K562 (cell line): ENCODE measurements around the gene IL12RB1. TPM values are rescaled to one million over a fixed set of nuclear protein-coding genes. Genes with fewer than 3 reads are reported as not detected.

Experiments
- ARID2 ChIP-seq: fragments of 450-650 bp; IDR thresholded peaks from 2 replicates; pipeline ENCODE4 v1.6.1; 2017; ENCODE audit warnings: antibody characterized with exemption, mild to moderate bottlenecking
- EHMT2 ChIP-seq: fragments of 450-650 bp; IDR thresholded peaks from 2 replicates; pipeline ENCODE4 v1.6.1; 2018; ENCODE audit warnings: antibody characterized with exemption
- KDM5B ChIP-seq: fragments of 200-600 bp; sonication (generic); IDR thresholded peaks from 2 replicates; pipeline ENCODE4 v1.6.1; 2012; ENCODE audit warnings: low read depth, mild to moderate bottlenecking, moderate library complexity, low read length, control low read depth, inconsistent platforms; ENCODE audit not compliant: insufficient replicate concordance
- LEF1 ChIP-seq: fragments of 450-650 bp; IDR thresholded peaks from 2 replicates; pipeline ENCODE4 v1.6.1; 2016; ENCODE audit warnings: mild to moderate bottlenecking
- MTA2 ChIP-seq: fragments of 450-650 bp; IDR thresholded peaks from 2 replicates; pipeline ENCODE4 v1.6.1; 2016; ENCODE audit warnings: low read depth
- SRF ChIP-seq, 2 experiments: fragments of 250-450, 450-650 bp in 1 of 2; sonication (Bioruptor Pico) in 1 of 2; sonication (generic) in 1 of 2; formaldehyde crosslinking; IDR thresholded peaks; 2 replicates each; pipeline versions ENCODE4 v1.5.0 to v1.5.1; 2020 to 2022; ENCODE audit warnings: mild to moderate bottlenecking in 1 of 2, missing genetic modification reagents in 1 of 2
- SRSF1 ChIP-seq: fragments of 200-400 bp; formaldehyde crosslinking; IDR thresholded peaks from 2 replicates; pipeline ENCODE4 v1.6.1; 2017; ENCODE audit warnings: mild to moderate bottlenecking, low read depth, low read length, moderate library complexity
- TEAD4 ChIP-seq, 2 experiments: sonication (generic) in 1 of 2; formaldehyde crosslinking in 1 of 2; IDR thresholded peaks; 2 replicates each; pipeline versions ENCODE4 v1.6.1 to v1.8.0; 2012 to 2022; ENCODE audit warnings: borderline replicate concordance in 1 of 2, inconsistent platforms in 1 of 2, low read length in 1 of 2, mild to moderate bottlenecking in 1 of 2, missing genetic modification reagents in 1 of 2
- U2AF1 ChIP-seq: fragments of 200-400 bp; formaldehyde crosslinking; optimal IDR thresholded peaks from 2 replicates; pipeline ENCODE3; 2017; ENCODE audit warnings: mild to moderate bottlenecking, low read depth, low read length, moderate library complexity
- XRCC3 ChIP-seq: fragments of 450-650 bp; IDR thresholded peaks from 2 replicates; pipeline ENCODE4 v1.6.1; 2017; ENCODE audit warnings: mild to moderate bottlenecking, moderate library complexity
- ZFP36 ChIP-seq: fragments of 150-350 bp; IDR thresholded peaks from 2 replicates; pipeline ENCODE4 v1.6.1; 2018; ENCODE audit warnings: low read length, low read depth; ENCODE audit not compliant: partially characterized antibody
- ZNF224 ChIP-seq: sonication (generic); formaldehyde crosslinking; IDR thresholded peaks from 2 replicates; pipeline ENCODE4 v1.8.0; 2022; ENCODE audit warnings: mild to moderate bottlenecking, missing genetic modification reagents
- ZNF253 ChIP-seq: fragments of 250-450 bp; sonication (Bioruptor Pico); conservative IDR thresholded peaks from 2 replicates; pipeline ENCODE4 v1.6.1; 2021; ENCODE audit warnings: mild to moderate bottlenecking
- ZNF444 ChIP-seq: fragments of 250-450 bp; sonication (Bioruptor Pico); IDR thresholded peaks from 2 replicates; pipeline ENCODE4 v1.4.0; 2020; ENCODE audit warnings: mild to moderate bottlenecking, moderate library complexity
- ZZZ3 ChIP-seq: fragments of 450-650 bp; IDR thresholded peaks from 2 replicates; pipeline ENCODE4 v1.6.1; 2016; ENCODE audit warnings: antibody characterized with exemption, mild to moderate bottlenecking, moderate library complexity
- polyA plus RNA-seq, 8 experiments: library from polyadenylated mRNA; depleted of rRNA in 4 of 8; stranded (reverse) in 5 of 8; unstranded in 3 of 8; fragments of >200 nt; fragmentation: Nextera tagmentation in 2 of 8; fragmentation: Illumina TruSeq in 1 of 8; extraction: Ambion mirVana in 2 of 8; extraction: Trizol in 1 of 8; gene quantifications; 2 replicates each; pipeline versions ENCODE4 v1.2.1 to v1.2.3, GENCODE V29; 2011 to 2014; ENCODE audit warnings: inconsistent platforms in 1 of 8, missing spikeins in 1 of 8
- total RNA-seq, 7 experiments: library from RNA; depleted of rRNA in 6 of 7; stranded (reverse); fragments of >200 nt in 6 of 7; fragmentation: Illumina TruSeq in 2 of 7; extraction: Trizol in 2 of 7; gene quantifications; 2 replicates each; pipeline versions ENCODE4 v1.2.1 to v1.2.3, GENCODE V29; 2011 to 2021; ENCODE audit warnings: low replicate concordance in 1 of 7
- TF ChIP-seq, protein P1 (sequence below): fragments of 450-650 bp; IDR thresholded peaks from 2 replicates; pipeline ENCODE4 v1.6.1; 2016; ENCODE audit warnings: mild to moderate bottlenecking
- TF ChIP-seq, protein P2 (sequence below): sonication (generic); formaldehyde crosslinking; IDR thresholded peaks from 2 replicates; pipeline ENCODE4 v1.8.0; 2023; ENCODE audit warnings: mild to moderate bottlenecking, missing genetic modification reagents
- TF ChIP-seq, protein P3 (sequence below): fragments of 450-650 bp; IDR thresholded peaks from 2 replicates; pipeline ENCODE4 v1.6.1; 2017; ENCODE audit warnings: antibody characterized with exemption, mild to moderate bottlenecking

IL12RB1 gene
- total and polyA plus RNA-seq, 9 of the 15 experiments (the other 6 are each of a cell fraction or from before 2014, with no cell fraction given), result 0.04 to 0.07 (median 0.06) TPM; not detected in 5

DNA sequence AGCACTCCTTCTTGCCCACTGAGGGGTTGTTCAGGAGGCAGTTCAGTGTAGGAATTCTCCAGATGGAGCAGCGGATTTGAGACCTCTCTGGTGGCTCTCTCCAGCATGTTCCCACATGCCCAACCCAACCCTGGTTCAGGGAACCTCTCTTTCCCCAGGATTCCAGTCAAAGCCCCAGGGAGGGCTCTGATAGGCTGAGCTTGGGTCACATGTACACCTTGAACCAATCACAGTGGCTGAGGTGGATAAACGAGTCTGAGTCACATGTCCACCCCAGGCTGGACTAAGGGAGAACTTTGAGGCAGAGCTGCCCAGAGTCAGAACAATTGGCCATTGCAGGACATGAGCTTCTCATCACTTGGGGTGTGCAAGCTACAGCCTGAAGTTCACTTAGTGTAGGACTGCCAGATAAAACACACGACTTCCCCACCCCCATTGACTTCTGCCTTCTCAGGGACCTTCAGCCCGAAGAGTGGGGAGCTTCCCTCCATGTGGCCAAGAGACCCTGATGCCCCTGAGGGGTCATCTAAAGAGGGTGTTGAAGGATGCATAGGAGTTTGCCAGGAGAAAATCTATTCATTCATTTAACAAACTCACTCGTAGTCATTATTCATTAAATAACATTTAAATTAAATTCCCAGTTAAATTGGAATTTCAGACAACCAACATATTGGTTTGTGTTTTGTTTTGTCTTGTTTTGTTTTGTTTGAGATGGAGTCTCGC is 6.9 kb upstream of the IL12RB1 start (continued):
- TF ChIP-seq, protein P1, sequence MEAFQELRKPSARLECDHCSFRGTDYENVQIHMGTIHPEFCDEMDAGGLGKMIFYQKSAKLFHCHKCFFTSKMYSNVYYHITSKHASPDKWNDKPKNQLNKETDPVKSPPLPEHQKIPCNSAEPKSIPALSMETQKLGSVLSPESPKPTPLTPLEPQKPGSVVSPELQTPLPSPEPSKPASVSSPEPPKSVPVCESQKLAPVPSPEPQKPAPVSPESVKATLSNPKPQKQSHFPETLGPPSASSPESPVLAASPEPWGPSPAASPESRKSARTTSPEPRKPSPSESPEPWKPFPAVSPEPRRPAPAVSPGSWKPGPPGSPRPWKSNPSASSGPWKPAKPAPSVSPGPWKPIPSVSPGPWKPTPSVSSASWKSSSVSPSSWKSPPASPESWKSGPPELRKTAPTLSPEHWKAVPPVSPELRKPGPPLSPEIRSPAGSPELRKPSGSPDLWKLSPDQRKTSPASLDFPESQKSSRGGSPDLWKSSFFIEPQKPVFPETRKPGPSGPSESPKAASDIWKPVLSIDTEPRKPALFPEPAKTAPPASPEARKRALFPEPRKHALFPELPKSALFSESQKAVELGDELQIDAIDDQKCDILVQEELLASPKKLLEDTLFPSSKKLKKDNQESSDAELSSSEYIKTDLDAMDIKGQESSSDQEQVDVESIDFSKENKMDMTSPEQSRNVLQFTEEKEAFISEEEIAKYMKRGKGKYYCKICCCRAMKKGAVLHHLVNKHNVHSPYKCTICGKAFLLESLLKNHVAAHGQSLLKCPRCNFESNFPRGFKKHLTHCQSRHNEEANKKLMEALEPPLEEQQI, result no peak
- TF ChIP-seq EHMT2 (0 out of 2 replicates have a peak, but pooled peaks have one; percentile 23), ZNF253 (CRISPR knock-in tag) (no peak), KDM5B (no peak), TEAD4 (IDR thresholded peaks at IDR 0.05; ENCODE audit: low read length) (no peak), TEAD4 (CRISPR knock-in tag; IDR thresholded peaks at IDR 0.05; ENCODE audit: borderline replicate concordance) (no peak), MTA2 (no peak), ZNF224 (CRISPR knock-in tag) (no peak), ARID2 (no peak), SRSF1 (no peak), XRCC3 (no peak), U2AF1 (no peak), SRF (CRISPR knock-in tag; IDR thresholded peaks at IDR 0.05) (no peak), ZZZ3 (no peak), ZNF444 (CRISPR knock-in tag) (no peak), LEF1 (no peak), ZFP36 (no peak)
- TF ChIP-seq, protein P2, sequence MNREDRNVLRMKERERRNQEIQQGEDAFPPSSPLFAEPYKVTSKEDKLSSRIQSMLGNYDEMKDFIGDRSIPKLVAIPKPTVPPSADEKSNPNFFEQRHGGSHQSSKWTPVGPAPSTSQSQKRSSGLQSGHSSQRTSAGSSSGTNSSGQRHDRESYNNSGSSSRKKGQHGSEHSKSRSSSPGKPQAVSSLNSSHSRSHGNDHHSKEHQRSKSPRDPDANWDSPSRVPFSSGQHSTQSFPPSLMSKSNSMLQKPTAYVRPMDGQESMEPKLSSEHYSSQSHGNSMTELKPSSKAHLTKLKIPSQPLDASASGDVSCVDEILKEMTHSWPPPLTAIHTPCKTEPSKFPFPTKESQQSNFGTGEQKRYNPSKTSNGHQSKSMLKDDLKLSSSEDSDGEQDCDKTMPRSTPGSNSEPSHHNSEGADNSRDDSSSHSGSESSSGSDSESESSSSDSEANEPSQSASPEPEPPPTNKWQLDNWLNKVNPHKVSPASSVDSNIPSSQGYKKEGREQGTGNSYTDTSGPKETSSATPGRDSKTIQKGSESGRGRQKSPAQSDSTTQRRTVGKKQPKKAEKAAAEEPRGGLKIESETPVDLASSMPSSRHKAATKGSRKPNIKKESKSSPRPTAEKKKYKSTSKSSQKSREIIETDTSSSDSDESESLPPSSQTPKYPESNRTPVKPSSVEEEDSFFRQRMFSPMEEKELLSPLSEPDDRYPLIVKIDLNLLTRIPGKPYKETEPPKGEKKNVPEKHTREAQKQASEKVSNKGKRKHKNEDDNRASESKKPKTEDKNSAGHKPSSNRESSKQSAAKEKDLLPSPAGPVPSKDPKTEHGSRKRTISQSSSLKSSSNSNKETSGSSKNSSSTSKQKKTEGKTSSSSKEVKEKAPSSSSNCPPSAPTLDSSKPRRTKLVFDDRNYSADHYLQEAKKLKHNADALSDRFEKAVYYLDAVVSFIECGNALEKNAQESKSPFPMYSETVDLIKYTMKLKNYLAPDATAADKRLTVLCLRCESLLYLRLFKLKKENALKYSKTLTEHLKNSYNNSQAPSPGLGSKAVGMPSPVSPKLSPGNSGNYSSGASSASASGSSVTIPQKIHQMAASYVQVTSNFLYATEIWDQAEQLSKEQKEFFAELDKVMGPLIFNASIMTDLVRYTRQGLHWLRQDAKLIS (CRISPR knock-in tag), result no peak
- TF ChIP-seq, protein P3, sequence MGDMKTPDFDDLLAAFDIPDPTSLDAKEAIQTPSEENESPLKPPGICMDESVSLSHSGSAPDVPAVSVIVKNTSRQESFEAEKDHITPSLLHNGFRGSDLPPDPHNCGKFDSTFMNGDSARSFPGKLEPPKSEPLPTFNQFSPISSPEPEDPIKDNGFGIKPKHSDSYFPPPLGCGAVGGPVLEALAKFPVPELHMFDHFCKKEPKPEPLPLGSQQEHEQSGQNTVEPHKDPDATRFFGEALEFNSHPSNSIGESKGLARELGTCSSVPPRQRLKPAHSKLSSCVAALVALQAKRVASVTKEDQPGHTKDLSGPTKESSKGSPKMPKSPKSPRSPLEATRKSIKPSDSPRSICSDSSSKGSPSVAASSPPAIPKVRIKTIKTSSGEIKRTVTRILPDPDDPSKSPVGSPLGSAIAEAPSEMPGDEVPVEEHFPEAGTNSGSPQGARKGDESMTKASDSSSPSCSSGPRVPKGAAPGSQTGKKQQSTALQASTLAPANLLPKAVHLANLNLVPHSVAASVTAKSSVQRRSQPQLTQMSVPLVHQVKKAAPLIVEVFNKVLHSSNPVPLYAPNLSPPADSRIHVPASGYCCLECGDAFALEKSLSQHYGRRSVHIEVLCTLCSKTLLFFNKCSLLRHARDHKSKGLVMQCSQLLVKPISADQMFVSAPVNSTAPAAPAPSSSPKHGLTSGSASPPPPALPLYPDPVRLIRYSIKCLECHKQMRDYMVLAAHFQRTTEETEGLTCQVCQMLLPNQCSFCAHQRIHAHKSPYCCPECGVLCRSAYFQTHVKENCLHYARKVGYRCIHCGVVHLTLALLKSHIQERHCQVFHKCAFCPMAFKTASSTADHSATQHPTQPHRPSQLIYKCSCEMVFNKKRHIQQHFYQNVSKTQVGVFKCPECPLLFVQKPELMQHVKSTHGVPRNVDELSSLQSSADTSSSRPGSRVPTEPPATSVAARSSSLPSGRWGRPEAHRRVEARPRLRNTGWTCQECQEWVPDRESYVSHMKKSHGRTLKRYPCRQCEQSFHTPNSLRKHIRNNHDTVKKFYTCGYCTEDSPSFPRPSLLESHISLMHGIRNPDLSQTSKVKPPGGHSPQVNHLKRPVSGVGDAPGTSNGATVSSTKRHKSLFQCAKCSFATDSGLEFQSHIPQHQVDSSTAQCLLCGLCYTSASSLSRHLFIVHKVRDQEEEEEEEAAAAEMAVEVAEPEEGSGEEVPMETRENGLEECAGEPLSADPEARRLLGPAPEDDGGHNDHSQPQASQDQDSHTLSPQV, result peak; percentile 93
